ENCODE results near the gene ATRX.
"Not testable (repeated sequence)": the region's sequence is repeated elsewhere in the genome, so short reads cannot be mapped to it uniquely, and the experiment has no call there.

ATRX gene

DNA sequence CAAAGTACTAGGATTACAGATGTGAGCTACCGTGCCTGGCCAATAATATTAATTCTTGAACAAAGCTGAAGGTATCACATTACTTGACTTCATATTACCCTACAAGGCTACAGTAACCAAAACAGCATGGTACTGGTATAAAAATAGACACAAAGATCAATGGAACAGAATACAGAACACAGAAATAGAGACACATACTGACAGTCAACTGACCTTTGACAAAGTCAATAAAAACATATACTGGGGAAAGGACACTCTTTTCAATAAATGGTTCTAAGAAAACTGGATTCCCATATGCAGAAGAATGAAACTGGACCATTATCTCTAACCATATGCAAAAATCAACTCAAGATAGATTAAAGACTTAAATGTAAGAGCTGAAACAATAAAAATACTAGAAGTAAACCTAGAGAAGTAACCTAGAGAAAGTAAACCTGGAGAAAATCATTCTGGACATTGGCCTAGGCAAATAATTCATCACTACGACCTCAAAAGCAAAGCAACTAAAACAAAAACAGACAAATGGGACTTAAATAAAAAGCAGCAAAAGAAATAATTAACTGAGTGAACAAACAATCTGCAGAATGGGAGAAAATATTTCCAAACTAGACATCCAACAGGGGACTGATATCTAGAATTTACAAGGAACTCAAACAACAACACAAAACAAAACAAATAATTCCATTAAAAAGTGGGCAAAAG is 182.2 kb downstream of the ATRX start:
- DNase-seq, result no peak

DNA sequence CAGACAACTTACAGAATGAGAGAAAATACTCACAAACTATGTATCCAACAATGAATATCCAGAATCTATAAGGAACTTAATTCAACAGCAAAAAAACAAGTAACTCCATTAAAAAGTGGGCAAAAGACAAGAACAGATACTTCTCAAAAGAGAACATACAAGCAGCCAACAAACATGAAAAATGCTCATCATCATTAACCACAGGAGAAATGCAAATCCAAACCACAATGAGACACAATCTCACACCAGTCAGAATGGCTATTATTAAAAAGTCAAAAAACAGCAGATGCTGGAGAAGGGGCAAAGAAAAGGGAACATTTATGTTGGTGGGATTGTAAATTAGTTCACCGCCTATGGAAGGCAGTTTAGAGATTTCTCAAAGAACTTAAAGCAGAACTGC is 188.5 kb downstream of the ATRX start:
- no peak for DNase-seq

DNA sequence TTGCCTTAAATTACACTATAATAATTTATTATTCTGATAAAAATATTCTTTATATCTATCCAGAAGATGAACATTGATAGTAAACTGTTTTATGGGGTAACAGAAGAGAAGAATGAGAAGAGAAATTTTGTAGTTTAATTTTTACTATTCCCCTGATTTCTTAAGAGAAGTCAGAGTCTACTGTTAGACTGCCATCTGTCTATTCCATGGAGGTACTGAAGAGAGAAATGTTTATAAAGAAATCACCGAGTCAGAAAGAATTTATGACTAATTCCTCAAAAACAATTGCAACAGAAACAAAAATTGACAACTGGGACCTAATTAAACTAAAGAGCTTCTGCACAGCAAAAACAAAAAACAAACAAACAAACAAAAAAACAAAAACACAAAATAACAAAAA is 188.9 kb downstream of the ATRX start:
- DNase-seq, result no peak

DNA sequence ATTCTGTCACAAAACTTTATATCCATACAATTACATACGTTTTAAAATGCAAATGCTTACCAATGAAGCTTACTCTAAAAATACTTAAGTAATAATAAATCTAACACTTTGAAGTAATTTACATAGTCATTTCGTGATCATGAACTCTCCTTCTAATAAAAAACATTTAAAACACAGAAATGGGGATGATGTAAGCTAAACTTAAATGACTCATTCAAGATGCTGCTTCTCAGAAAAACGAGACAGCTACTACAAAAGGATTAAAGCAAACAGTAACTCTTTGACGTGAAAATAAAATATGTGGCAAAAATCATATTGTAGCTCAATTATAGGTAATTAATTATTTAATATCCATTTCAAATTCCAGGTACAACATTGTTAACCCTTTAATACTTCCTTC is 190.2 kb downstream of the ATRX start:
- DNase-seq, result no peak

DNA sequence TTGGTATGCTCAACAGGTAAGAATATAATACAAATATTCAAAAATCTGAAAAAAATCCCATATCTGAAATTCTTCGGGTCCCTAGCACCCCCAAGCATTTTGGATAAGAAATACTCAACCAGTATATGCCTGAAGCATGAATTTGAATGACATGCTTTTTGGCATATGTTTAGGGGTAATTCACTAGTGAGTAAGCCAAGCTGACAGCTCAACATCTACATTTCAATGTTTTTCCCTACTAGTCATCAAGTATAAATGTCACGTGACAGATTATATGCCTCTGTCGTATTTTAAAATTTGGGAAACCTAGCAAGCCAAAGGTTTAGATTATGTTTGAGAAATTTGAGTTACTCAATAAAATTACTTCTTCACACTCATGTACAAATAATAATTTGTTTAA is 213.7 kb downstream of the ATRX start:
- no peak for DNase-seq

DNA sequence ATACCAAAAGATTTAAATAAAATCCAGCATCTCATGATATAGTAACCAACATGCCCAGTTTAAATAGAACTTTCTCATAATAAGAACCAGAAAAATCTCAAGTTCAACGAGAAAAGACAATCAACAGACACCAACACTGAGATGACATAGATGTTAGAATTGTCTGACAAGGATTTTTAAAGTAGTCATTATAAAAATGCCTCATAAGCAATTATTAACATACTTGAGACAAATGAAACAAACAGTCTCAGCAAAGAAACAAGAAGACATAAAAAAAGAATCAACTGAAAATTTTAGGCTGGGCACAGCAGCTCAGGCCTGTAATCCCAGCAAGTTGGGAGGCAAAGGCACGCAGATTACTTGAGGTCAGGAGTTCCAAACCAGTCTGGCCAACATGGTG is 220.7 kb downstream of the ATRX start:
- DNase-seq, result no peak

DNA sequence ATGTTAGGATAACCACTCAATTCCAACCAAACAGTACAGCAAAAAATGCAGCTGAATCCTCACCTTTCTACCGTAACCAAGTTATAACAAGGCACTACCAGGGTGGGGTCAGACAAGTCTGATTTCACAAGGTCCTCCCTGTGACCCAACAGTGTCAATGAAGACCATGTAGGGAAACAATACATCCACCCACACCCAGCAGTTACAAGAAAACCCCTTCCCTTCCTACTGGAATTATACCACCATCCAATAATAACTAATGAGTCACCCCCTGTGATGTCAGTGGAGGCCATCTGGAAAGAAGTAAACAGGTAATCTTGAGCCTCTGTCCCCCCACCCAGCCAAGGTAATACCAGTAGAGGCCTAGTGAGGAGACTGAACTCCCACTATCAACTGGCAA is 221.2 kb downstream of the ATRX start:
- DNase-seq, result no peak

DNA sequence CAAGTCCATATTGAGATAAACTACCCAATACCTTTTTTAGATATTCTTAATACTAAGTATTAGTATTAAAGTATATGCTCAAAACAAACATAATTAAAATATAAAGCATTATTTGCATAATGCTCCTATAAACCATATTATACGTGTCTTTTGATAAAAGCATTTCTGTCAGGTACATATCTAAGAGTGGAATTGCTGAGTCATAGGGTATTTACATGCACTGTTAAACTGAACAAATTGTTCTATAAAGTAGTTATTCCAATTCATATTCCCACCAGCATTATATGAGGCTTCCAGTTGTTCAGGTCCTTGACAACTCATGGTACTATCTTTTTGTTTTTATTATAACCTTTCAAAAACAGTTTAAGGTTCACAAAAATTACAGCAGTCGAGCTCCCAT is 224.6 kb downstream of the ATRX start:
- DNase-seq, result no peak

DNA sequence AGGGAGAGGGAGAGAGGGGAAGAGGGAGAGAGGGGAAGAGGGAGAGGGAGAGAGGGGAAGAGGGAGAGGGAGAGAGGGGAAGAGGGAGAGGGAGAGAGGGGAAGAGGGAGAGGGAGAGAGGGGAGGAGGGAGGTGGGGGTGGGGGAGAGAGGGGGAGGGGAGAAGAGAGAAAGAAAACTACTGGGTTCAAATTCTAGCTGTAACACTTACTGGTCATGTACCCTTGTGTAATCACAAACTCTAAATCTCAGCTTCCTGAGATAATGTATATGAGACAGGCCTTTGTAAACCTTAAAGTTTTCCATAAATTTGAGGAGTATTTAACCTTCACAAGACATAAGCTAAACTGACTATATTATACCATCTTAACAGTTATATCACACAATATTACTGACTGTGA is 229.7 kb downstream of the ATRX start:
- no peak for DNase-seq

DNA sequence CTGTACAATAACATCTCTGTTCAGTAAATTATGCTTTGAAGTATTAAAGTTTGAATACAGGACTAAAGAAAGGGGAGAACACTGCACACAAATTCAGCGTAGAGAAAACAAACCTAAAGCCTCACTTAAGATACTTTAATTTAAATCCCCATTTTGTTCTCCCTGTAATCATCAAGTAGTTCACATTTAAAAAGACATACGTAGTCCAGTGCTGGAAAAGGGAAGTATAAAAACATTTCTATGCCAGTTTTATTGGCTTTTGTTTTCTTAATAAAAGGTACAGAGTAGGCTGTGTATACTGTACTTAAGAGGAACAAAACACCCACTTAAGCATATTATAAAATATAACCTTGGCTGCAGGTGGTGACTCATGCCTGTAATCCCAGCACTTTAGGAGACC is 237.3 kb downstream of the ATRX start:
- DNase-seq, result no peak

DNA sequence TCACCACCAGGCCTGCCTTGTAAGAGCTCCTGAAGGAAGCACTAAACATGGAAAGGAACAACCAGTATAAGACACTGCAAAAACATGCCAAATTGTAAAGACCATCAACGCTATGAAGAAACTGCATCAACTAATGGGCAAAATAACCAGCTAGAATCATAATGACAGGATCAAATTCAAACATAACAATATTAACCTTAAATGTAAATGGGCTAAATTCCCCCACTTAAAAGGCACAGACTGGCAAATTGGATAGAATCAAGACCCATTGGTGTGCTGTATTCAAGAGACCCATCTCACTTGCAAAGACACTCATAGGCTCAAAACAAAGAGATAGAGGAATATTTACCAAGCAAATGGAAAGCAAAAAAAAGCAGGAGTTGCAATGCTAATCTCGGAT is 246.2 kb downstream of the ATRX start:
- DNase-seq, result not testable (repeated sequence)

DNA sequence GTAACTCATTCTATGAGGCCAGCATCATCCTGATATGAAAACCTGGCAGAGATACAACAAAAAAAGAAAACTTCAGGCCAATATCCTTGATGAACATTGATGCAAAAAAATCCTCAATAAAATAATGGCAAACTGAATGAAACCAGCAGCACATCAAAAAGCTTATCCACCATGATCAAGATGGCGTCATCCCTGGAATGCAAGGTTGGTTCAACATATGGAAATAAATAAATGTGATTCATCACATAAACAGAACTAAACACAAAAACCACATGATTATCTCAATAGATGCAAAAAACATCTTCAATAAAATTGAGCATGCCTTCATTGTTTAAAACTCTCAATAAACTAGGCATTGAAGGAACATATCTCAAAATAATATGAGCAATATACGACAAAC is 254.8 kb downstream of the ATRX start:
- DNase-seq, result not testable (repeated sequence)

DNA sequence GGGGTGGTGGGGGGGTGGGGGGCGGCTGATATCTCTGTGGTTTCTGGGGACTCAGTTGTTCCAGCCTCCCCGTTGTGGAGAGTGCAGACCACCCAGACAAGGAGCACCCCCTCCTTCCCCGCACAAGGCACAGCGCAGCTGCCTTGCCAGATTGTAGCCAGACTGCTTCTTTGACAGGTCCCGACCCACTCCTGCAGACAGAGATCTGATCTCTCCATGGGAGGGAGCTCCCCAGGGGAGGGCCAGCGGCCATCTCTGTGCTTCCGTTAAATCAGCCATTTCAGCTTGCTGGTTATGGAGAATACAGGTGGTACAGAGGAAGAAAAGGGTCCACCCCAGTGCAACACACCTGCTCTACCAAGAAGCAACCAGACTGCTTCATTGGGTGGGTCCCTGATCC is 258.0 kb downstream of the ATRX start:
- no peak for DNase-seq

DNA sequence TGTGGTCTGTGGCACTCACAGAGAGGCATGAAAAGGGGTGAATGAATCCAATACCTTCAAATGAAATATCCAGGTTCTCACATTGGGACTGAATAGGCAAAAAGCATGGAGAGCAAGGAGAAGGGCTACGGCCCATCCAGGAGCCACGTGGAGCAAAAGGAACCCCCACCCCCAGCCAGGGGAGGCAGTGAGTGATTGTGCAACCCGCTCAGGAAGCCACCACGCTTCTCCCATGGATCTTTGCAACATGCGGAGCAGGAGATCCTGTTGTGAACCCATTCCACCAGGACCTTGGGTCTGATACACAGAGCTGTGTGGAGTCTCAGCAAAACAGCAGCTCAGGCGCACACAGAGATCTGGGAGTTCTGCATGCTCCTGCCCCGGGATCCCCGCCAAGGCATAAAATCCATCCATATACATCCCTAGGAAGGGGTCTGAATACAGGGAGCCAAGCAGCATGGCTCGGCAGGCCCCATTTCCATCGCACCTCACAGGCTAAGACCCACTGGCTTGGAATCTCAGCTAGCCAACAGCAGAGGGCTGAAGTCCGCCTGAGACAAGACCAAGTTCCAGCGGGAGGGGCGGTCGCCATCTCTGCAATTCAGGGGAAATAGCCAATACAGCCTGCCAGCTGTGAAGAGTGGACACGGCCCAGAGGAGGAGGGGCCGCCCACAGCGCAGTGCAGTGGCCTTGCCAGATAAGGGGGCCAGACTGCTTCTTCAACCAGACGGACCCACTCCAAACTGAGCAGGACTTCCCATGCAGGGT is 258.6 kb downstream of the ATRX start:
- DNase-seq, result peak; percentile 65

DNA sequence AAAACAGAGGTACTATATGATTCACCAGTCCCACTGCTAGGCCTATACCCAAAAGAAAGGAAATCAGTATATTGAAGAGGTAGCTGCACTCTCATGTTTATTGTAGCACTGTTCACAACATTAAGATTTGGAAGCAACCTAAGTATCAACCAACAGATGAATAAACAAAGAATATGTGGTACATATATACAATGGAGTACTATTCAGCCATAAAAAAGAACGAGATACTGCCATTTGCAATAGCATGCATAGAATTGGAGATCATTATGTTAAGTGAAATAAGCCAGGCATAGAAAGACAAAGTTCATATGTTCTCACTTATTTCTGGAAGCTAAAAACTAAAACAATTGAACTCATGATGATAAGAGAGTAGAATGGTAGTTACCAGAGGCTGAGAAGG is 266.3 kb downstream of the ATRX start:
- no peak for DNase-seq

DNA sequence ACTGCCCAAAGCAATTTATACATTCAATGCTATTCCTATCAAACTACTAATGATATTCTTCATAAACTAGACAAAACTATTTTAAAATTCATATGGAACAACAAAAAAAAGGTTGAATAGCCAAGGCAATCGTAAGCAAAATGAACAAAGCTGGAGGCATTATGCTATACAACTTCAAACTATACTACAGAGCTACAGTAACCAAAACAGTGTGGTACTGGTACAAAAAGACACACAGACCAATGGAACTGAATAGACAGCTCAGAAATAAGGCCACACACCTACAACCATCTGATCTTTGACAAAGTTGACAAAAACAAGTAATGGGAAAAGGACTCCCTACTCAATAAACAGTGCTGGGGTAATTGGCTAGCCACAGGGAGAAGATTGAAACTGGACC is 271.8 kb downstream of the ATRX start:
- DNase-seq, result no peak

DNA sequence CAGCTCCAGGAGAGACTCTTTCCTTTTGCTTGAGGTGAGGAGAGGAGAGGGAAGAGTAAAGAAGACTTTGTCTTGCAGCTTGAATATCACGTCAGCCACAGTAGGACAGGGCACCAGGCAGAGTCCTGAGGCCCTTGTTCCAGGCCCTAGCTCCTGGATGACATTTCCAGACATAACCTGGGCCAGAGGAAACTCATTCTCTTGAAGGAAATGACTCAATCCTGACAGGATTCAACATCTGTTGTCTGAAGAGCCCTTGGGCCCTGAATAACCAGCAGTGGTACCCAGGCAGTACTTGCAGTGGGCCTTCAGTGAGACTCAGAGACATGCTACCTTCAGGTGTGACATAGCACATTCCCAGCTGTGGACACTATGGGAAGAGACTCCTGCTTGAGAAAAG is 276.0 kb downstream of the ATRX start:
- no peak for DNase-seq

DNA sequence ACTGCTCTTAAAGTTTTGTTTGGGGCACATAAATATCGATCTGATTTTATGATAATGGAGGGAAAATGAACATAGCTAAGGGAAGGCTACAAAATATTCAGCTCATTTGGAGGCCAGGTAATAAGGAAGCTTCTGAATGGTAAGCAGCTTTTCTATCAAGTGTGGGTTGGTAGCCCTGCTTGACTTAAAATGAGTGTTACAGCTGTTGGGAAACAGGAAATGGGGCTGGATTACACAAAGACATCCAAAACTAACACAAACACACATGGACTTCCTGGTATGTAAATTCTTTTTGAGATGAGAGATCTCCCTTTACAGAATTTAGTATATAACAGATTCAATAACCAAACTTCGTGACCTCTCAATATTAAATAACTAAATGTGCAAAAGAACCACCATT is 280.8 kb downstream of the ATRX start:
- DNase-seq, result no peak

DNA sequence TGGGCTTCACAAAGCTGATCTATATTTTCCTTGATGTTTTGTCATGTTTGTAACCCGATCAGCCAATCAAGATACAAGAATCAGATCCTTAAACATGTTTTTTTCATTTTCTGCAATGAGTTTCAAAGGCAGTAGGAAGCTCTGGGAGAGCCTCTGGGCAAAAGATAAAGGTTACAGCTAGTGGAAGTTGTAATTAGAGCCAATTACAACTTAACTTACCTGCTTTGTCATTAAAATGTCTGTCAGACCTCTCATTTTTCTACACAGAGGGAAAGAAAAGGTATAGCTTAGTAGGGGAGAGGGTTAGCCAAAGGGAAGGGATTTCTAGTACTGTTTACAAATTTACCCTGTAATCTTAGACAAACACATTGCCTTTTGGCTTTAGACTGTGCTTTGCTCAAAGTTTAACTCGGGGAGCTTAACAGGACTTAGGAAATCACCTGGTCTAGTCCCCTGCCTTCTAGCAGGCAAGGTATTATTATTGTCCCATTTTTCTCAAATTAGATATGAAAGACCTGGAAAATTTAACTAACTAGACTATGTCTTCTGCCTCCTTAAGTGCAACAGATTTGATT is 283.0 kb downstream of the ATRX start:
- DNase-seq, result no peak

DNA sequence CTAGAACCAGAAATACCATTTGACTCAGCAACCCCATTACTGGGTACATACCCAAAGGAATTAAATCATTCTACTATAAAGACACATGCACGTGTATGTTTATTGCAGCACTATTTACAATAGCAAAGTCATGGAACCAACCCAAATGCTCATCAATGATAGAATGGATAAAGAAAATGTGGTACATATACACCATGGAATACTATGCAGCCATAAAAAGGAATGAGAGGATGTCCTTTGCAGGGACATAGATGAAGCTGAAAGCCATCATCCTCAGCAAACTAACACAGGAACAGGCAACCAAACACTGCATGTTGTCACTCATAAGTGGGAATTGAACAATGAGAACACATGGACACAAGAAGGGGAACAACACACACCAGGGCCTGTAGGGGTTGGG is 285.9 kb downstream of the ATRX start:
- not testable (repeated sequence) for DNase-seq

DNA sequence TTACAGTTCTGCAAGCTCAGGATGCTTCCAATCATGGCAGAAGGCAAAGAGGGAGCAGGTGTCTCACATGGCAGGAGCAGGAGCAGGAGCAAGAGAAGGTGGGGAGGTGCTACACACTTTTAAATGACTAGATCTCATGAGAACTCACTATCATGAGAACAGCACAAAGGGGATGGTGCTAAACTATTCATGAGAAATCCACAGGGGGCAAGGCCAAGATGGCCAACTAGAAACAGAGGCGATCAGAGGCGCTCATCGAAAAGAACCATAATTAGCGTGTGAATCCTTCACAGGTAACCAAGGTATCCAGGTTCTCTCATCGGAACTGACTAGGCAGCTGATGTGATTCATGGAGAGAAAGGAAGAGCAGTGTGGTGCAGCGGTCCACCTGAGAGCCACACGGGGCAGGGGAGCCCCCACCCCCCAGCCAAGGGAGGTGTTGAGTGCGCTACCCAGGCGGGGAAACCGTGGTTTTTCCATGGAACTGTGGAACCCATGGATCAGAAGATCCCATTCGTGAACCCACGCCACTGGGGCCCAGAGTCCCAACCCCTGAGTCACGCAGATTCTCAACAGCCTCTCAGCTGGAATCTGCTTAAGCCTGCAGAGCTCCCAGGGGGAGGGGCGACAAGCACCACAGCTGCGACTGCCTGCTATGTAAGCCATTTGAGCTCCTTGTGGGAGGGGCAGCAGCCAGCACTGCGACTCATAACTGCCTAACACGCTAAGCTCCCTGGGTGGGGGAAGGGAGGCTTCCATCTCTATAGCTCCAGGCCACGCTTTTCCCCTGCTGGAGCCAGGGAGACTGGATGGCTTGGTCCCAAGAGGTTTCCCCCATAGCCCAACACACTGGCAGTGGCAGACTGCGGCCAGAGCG is 292.1 kb downstream of the ATRX start:
- peak; percentile 43 for DNase-seq

DNA sequence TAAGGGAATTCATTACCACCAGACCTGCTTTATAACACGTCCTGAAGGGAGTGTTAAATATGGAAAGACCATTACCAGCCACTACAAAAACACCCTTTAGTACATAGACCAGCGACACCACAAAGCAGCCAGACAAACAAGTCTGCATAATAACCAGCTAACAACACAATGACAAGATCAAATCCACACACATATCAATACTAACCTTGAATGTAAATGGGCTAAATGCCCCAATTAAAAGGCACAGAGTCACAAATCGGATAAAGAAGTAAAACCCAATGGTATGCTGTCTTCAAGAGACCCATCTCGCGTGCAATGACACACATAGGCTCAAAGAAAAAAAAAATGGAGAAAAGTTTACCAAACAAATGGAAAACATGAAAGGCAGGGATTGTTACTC is 302.0 kb downstream of the ATRX start:
- no peak for DNase-seq

DNA sequence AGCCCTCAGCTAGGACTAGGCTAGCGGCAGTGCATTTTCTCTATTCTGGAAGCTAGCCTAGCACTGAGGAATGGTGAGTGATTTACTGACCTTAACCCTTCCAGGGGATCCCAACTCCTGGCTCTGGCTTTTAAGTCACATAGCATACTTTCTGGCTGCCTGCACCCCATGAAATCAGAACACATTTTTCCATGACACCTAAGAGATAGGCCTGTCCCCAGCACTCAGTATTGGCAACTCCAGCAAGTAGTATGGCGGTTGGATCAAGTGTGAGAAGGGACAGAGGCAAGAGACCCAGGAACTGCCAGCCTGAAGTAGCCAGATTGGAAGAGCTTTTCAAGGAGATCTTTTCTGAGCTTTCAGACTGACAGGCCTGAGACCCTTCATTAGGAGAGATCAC is 330.6 kb downstream of the ATRX start:
- no peak for DNase-seq

All from right hindlimb (tissue), 1 donor.